COLO829 (cell line): ENCODE data around the gene TMEM81.
A peak's percentile ranks its signal among the peaks of the same experiment; 100 is the strongest.

Experiments used
- DNase-seq: peaks from one replicate; pipeline ENCODE4 v3.0.0; 2012; ENCODE audit warnings: low spot score

Gene TMEM81

DNA sequence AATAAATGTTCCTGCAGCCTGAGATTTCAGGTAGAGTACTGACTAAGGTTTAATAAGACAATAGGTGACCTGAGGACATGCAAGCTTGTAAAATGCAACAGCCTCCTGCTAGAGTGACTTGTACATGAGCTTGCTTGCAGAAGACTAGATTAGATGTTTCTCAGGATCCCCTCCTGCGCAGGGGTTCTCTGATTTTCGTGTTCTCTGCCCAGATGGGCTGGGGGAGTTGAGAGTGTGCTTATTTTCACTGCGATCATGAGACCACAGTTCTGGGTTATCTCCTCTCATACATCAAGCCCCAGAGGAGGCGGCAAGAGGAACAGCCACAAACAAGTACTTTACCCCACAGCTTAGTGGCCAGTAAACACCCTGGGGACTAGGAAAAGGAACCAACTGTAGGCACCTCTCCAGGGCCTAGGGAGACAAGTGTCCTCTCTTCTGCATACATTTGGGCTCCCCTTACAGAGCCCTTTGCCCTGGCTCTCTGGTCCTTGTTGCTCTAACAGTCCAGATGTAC is 8.0 kb downstream of the TMEM81 start:
- no peak for DNase-seq

- DNase-seq, result no peak
These were observed 8.6 kb downstream of the TMEM81 start for GRCh38 chr1:205075642-205076155.

DNA sequence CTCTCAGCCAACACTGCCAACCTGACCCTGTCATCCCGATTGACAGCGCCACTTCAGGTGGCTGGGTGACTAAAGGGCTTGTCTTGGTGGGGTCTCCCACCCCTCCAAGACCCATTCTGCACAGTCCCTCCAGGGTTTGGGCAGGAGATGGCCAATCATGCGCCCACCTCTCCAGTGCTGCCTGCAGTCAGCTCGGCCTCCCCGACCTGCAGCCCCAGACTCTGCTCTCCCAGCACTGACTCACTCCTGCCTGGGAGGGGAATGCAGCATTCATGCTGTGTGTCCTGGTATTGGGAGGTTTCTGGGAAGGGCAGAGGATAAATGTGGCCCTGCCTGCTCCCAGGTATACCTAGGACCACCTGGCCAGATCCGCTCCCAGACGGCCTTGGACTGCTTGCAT is 9.7 kb downstream of the TMEM81 start:
- no peak for DNase-seq

GRCh38 chr1:205074084-205074483 is 10.2 kb downstream of the TMEM81 start:
- DNase-seq, result no peak

DNA sequence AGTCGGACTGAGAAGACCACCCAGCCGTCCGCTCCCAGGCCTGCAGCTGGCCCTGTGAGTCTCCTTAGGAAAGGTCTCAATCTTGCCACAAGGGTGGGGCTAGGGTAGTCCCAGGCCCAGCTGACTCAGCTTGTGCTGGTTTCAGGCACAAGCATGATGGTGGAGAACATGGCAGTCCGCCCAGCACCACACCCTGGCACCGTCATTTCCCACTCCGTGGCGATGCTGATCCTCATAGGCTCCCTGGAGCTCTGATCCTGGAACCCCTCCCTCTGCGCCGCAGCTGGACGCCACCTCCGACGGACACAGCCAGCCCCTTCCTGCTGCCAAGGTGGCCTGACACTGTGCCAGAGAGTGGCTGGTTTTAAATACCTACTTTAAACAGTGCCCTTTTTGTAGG is 10.7 kb downstream of the TMEM81 start:
- DNase-seq, result no peak

DNA sequence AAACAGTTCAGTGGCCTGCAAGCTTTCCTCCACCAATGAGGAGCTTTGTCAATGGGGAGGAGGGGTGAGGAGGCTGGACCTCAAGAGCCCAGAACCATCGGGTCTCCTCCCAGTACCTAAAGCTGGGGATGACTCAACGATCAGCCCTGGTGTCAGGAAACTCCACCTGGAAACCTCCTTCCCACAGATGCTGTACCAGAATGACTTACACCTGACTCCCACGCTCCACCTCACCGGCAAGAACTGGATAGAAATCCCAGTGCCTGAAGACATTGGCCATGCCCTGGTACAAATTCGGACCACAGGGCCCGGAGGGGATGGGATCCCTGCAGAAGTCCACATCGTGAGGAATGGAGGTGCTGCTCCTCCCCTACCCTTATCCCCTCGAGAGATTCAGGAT is 11.4 kb downstream of the TMEM81 start:
- no peak for DNase-seq

- no peak for DNase-seq
These were observed 12.0 kb downstream of the TMEM81 start for GRCh38 chr1:205072286-205072685.

GRCh38 chr1:205071801-205072200 is 12.5 kb downstream of the TMEM81 start:
- DNase-seq, result no peak

DNA sequence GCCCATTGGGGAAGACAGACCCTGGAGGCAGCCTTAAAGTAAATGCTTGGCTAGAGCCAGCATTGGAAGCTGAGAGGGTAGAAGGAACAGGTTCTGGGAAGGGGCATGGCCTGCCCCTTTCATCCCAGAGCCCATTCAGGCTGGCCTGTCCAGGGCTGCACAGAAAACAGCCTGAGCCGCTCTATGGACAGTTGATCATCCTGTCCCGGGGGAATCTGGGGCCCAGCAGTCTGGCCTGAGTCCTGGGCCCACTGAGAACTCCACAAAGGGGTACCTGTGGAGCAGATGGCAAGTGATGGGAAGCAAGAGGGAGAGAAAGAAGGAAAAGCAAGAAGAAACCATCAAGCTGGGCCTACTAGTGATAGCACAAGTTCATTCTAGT is 13.2 kb downstream of the TMEM81 start:
- DNase-seq, result no peak

DNA sequence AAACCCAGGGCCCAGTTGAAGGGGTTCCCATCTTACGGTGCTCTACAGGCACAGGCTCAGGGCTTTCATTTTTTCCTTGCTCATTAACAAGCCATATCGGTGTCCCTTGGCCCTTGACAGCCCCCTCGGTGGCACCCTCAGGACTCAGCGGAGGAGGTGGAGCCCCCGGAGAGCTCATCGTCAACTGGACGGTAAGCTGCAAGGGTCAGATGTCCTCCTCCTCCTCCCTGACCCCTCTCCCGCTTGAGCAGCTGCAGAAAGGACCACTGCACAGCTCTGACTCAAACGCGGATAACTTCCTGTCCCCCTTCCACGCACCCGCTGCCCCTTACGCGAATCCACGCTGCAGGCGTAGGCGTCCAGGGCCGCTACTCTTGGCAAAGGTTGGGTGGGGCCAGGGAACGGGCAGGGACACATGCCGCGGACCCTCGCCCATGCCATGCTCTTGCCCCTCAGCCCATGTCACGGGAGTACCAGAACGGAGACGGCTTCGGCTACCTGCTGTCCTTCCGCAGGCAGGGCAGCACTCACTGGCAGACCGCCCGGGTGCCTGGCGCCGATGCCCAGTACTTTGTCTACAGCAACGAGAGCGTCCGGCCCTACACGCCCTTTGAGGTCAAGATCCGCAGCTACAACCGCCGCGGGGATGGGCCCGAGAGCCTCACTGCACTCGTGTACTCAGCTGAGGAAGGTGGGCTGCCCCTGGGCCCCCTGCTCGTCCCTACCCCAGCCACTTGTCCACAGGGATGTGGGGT is 14.7 kb downstream of the TMEM81 start:
- DNase-seq, result no peak

DNA sequence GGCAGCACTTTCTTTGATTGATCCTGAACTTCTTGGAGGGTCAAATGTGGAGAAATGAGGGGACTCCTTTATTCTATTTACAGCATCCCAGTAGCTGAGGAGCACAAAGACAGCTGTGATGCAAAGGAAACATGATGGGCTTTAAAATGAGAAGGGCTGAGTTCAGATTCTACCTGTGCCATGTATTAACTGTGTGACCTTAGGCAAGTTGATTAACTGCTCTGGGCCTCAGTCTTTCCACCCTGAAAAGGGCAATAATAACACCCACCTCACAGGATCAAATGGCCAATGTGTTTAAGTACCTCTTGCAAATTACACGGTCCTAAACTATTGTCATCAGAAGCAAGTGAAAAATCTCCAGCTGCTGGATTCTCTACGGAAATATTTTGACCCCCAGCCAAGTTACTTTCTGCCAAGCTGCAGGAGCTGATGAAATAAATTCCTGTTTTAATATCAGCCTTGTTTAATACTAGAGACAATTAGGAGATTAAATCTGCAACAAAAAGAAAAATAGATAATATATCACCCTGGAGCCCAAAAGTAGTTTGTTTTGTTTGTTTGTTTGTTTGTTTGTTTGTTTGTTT is 15.7 kb downstream of the TMEM81 start:
- no peak for DNase-seq

- DNase-seq, result no peak
These were observed 16.3 kb downstream of the TMEM81 start for GRCh38 chr1:205068001-205068400.

DNA sequence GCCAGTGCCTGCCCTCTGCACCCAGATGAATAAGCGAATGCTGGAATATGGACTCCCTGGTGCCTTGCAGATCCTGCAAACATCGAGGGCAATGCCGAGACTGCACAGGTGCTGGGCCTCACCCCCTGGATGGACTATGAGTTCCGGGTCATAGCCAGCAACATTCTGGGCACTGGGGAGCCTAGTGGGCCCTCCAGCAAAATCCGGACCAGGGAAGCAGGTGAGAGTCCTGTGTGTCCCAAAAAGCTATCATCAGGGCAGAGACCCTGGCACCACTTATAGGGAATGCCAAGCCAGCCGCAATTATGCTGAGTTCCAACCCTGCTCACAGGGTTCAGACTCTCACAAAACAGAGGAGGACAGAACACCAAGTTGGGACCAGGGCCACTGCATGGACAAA is 17.2 kb downstream of the TMEM81 start:
- no peak for DNase-seq

GRCh38 chr1:205066141-205066818 is 18.0 kb downstream of the TMEM81 start:
- peak; percentile 48 for DNase-seq

- DNase-seq, result no peak
These were observed 18.6 kb downstream of the TMEM81 start for GRCh38 chr1:205065666-205066065.

DNA sequence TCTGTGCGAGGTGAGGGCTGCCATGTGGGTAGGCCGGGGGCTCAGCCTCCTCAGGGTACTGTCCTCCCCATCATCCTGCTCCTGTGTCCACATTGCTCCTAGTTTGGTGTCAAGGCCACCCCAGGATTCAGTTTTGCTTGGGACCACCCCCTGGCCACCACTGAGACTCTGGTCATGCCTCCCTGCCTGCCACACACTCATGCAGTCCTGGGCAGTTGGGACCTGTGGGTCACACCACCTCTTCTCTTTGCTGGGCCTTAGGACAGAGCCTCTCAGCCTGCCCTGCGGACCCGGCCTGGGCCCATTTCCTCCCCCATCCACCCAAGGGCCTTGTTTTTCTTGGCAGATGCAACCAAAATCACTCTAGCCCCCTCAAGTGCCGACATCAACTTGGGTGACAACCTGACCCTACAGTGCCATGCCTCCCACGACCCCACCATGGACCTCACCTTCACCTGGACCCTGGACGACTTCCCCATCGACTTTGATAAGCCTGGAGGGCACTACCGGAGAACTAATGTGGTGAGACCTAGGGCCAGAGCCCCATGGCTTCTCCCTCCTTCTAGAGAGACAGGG is 19.4 kb downstream of the TMEM81 start:
- DNase-seq, result no peak

- DNase-seq, result no peak
These were observed 20.0 kb downstream of the TMEM81 start for GRCh38 chr1:205064301-205064700.

- no peak for DNase-seq
These were observed 21.4 kb downstream of the TMEM81 start for GRCh38 chr1:205062895-205063294.

- DNase-seq, result no peak
These were observed 21.9 kb downstream of the TMEM81 start for GRCh38 chr1:205062319-205062718.

- peak; percentile 89 for DNase-seq
These were observed 22.6 kb downstream of the TMEM81 start for GRCh38 chr1:205061665-205062069.

DNA sequence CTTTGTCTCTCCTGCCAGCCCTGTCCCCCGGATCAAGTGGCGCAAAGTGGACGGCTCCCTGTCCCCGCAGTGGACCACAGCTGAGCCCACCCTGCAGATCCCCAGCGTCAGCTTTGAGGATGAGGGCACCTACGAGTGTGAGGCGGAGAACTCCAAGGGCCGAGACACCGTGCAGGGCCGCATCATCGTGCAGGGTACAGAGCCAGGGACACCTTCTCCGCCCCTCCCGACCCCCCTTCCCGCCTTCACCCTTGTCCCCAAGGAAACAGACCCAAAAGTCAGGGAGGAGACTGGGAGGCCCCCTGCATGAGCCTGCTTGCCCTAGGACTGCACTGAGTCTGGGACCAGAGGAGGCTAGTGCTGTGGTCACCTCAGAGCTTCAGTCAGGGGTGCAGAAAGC is 23.0 kb downstream of the TMEM81 start:
- no peak for DNase-seq

DNA sequence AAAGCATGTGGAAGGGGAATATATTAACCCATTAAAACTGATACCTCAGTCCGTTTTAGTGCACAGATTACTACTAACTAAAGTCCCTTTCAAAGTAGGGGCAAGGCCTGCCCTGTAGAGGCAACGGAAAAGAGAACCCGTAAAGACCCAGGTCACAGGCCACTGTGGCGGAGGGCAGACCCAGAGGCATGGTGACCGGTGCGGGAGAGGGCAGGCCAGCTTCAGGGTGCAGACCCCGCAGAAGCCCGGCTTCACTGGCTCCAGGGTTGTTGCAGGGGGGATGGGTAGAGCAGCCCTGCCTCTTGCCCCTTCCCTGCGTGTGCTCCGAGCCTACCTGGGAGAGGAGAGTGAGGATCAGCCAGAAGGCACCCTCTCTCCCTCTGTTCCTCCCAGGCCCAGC is 23.5 kb downstream of the TMEM81 start:
- DNase-seq, result no peak

DNA sequence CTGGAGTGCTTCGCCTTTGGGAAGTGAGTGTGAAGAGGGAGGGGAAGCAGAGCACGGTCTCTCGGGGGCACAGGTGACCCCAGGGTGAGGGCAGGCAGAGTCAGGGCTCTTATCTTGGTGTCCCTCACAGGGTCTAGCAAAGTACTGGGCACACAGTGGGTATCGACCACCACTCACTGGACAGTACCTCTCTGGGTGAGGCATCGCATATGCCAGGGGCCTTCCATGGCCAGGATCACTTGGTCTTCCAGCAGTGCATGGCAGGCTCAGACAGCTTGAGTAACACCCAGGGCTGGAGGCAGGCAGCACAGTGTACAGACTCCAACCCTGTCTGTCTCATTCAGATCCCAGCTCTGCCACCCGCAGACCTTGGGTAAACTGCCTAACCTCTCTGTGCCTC is 24.6 kb downstream of the TMEM81 start:
- DNase-seq, result no peak
